HepG2 (cell line): ENCODE results near the gene SESN3. TPM values are rescaled to one million over a fixed set of nuclear protein-coding genes. Genes with fewer than 3 reads are reported as not detected.

Experiments
- ATAC-seq: fragments of 200-7000 bp; cut with Tn5 transposase; 3 replicates; pipeline ENCODE4 v1.9.1; 2020; ENCODE audit warnings: mild to moderate bottlenecking, moderate library complexity
- BruUV-seq: library from RNA; stranded (reverse); fragments of 400-500 nt; replicated peaks from 2 replicates; lab custom pipeline; 2021; lab: Mats Ljungman, UMichigan
- CTCF ChIA-PET: fragments of 300-600 bp; formaldehyde crosslinking; extraction: SDS; loops from one replicate; lab custom pipeline; 2021; ENCODE audit warnings: low total read pairs, inconsistent platforms, low intra/inter-chr PET ratio; lab: Yijun Ruan, JAX
- POLR2A ChIA-PET: fragments of 350-600 bp; sonication (Branson Sonifier 250); formaldehyde crosslinking; loops from one replicate; lab custom pipeline; 2020; ENCODE audit warnings: antibody characterized with exemption, inconsistent platforms; lab: Yijun Ruan, JAX
- DNase-seq: peaks from one replicate; pipeline ENCODE4 v3.0.0-alpha.2; 2015; ENCODE audit warnings: low spot score
- FAIRE-seq: peaks from 3 replicates; lab custom pipeline; 2011; peaks lifted over from hg19 to GRCh38; lab: Jason Lieb, UNC
- H2AFZ ChIP-seq: one replicate; pipeline ENCODE4 v1.6.1; 2011; ENCODE audit warnings: low read length, inconsistent platforms
- H3K27ac ChIP-seq: fragments of 300-600 bp; 3 replicates; pipeline ENCODE4 v1.8.0; 2011; ENCODE audit warnings: mixed run types, mild to moderate bottlenecking, mixed read lengths, low read length, inconsistent platforms; ENCODE audit not compliant: insufficient read depth; ENCODE audit errors: extremely low read length
- H3K27me3 ChIP-seq, 2 experiments: fragments of 200-600 bp in 1 of 2; 2 replicates in 1 of 2; 3 replicates in 1 of 2; pipeline versions ENCODE4 v1.6.0 to v1.8.0; 2011; ENCODE audit warnings: low read length in 2 of 2, mild to moderate bottlenecking in 2 of 2, moderate library complexity in 2 of 2, inconsistent platforms in 1 of 2; ENCODE audit not compliant: insufficient read depth in 2 of 2, control insufficient read depth in 1 of 2
- H3K36me3 ChIP-seq, 2 experiments: fragments of 200-600 bp in 1 of 2; replicated peaks in 1 of 2; 2 replicates in 1 of 2; 3 replicates in 1 of 2; pipeline versions ENCODE4 v1.5.1 to v1.8.0; 2011; ENCODE audit warnings: low read length in 2 of 2, inconsistent platforms in 1 of 2; ENCODE audit not compliant: insufficient read depth in 2 of 2, control insufficient read depth in 1 of 2
- H3K4me1 ChIP-seq: 2 replicates; pipeline ENCODE4 v1.5.1; 2012; ENCODE audit warnings: low read length, inconsistent platforms; ENCODE audit not compliant: insufficient read depth
- H3K4me2 ChIP-seq: 2 replicates; pipeline ENCODE4 v1.6.0; 2011; ENCODE audit warnings: low read depth, low read length, inconsistent platforms
- H3K4me3 ChIP-seq, 3 experiments: fragments of 200-600 bp in 1 of 3; sonication (generic), shearing (Covaris generic) in 1 of 3; replicated peaks in 1 of 3; 2 replicates each; pipeline ENCODE4 v1.5.1; 2011 to 2016; ENCODE audit warnings: low read length in 3 of 3, inconsistent platforms in 2 of 3, low read depth in 2 of 3, mild to moderate bottlenecking in 2 of 3, control low read depth in 1 of 3, mixed read lengths in 1 of 3; ENCODE audit not compliant: insufficient read depth in 1 of 3
- H3K79me2 ChIP-seq: one replicate; pipeline ENCODE4 v1.6.1; 2011; ENCODE audit warnings: low read length, inconsistent platforms; ENCODE audit not compliant: insufficient read depth
- H3K9ac ChIP-seq: 2 replicates; pipeline ENCODE4 v1.6.0; 2011; ENCODE audit warnings: mild to moderate bottlenecking, low read depth, low read length, inconsistent platforms; ENCODE audit not compliant: insufficient read depth
- H3K9me3 ChIP-seq: 2 replicates; pipeline ENCODE4 v1.5.1; 2012; ENCODE audit warnings: mild to moderate bottlenecking, low read length
- H4K20me1 ChIP-seq: 2 replicates; pipeline ENCODE4 v1.6.0; 2011; ENCODE audit warnings: inconsistent platforms, mild to moderate bottlenecking, low read length, moderate library complexity; ENCODE audit not compliant: insufficient read depth
- ERF ChIP-seq: IDR thresholded peaks from 2 replicates; pipeline ENCODE4 v1.6.1; 2018; ENCODE audit warnings: missing biosample characterization, missing genetic modification reagents
- GLI4 ChIP-seq: sonication (generic); formaldehyde crosslinking; IDR thresholded peaks from 2 replicates; pipeline ENCODE4 v1.5.1; 2020; ENCODE audit warnings: missing genetic modification reagents, mild to moderate bottlenecking, moderate library complexity, borderline replicate concordance
- GMEB1 ChIP-seq: sonication (generic); formaldehyde crosslinking; IDR thresholded peaks from 2 replicates; pipeline ENCODE4 v1.5.1; 2020; ENCODE audit warnings: missing genetic modification reagents, mild to moderate bottlenecking, borderline replicate concordance
- HHEX ChIP-seq: IDR thresholded peaks from 2 replicates; pipeline ENCODE4 v1.6.1; 2016; ENCODE audit warnings: control low read depth
- HOXA9 ChIP-seq: sonication (generic); formaldehyde crosslinking; IDR thresholded peaks from 2 replicates; pipeline ENCODE4 v1.8.1; 2022; ENCODE audit warnings: missing genetic modification reagents, mild to moderate bottlenecking, moderate library complexity, borderline replicate concordance
- MAFF ChIP-seq: IDR thresholded peaks from 2 replicates; pipeline ENCODE4 v1.6.1; 2011; ENCODE audit warnings: low read depth, low read length, improper control_type of control experiment
- NFATC3 ChIP-seq: sonication (generic); formaldehyde crosslinking; IDR thresholded peaks from 2 replicates; pipeline ENCODE4 v1.5.1; 2020; ENCODE audit warnings: mild to moderate bottlenecking, missing genetic modification reagents
- NFYB ChIP-seq: sonication (generic); formaldehyde crosslinking; IDR thresholded peaks from 2 replicates; pipeline ENCODE4 v1.4.0; 2020; ENCODE audit warnings: missing genetic modification reagents
- RAD51 ChIP-seq: fragments of 450-650 bp; IDR thresholded peaks from 2 replicates; pipeline ENCODE4 v1.6.1; 2016; ENCODE audit warnings: borderline replicate concordance
- RXRA ChIP-seq: sonication (generic); formaldehyde crosslinking; IDR thresholded peaks from 2 replicates; pipeline ENCODE4 v1.5.1; 2020; ENCODE audit warnings: missing genetic modification reagents
- RXRB ChIP-seq: IDR thresholded peaks from 2 replicates; pipeline ENCODE4 v1.6.1; 2016; ENCODE audit warnings: borderline replicate concordance, missing genetic modification reagents, missing compliant biosample characterization
- SIN3B ChIP-seq: fragments of 150-350 bp; IDR thresholded peaks from 2 replicates; pipeline ENCODE4 v1.6.1; 2014; ENCODE audit warnings: low read length
- SOX6 ChIP-seq, 2 experiments: fragments of 450-650 bp in 1 of 2; sonication (generic) in 1 of 2; formaldehyde crosslinking in 1 of 2; IDR thresholded peaks; 2 replicates each; pipeline versions ENCODE4 v1.4.0 to v1.6.1; 2017 to 2020; ENCODE audit warnings: antibody characterized with exemption in 1 of 2, mild to moderate bottlenecking in 1 of 2, missing genetic modification reagents in 1 of 2
- ZNF160 ChIP-seq: sonication (generic); formaldehyde crosslinking; IDR thresholded peaks from 2 replicates; pipeline ENCODE4 v1.8.0; 2022; ENCODE audit warnings: mild to moderate bottlenecking, inconsistent platforms, missing genetic modification reagents
- ZNF33A ChIP-seq: sonication (generic); formaldehyde crosslinking; IDR thresholded peaks from 2 replicates; pipeline ENCODE4 v1.5.1; 2020; ENCODE audit warnings: missing genetic modification reagents, mild to moderate bottlenecking, moderate library complexity, borderline replicate concordance
- ZNF749 ChIP-seq: sonication (generic); formaldehyde crosslinking; IDR thresholded peaks from 2 replicates; pipeline ENCODE4 v1.8.0; 2022; ENCODE audit warnings: mild to moderate bottlenecking, missing genetic modification reagents, moderate library complexity, borderline replicate concordance
- ZNF768 ChIP-seq: sonication (generic); formaldehyde crosslinking; IDR thresholded peaks from 2 replicates; pipeline ENCODE4 v1.4.0; 2020; ENCODE audit warnings: missing genetic modification reagents
- WGBS: methylation state at CpG from one replicate; pipeline ENCODE4 v1.1.6; 2017; ENCODE audit warnings: low lambda C conversion rate; 5-methylcytosine and 5-hydroxymethylcytosine counted together
- in situ Hi-C: cut with HindIII; loops from 2 replicates; pipeline ENCODE4 v1.10.0; 2017; ENCODE audit warnings: low pct_unique_long_range_greater_than_20kb; ENCODE audit not compliant: extremely low pct_ligation_motif_present
- intact Hi-C: fragments of 100-400 bp; cut with micrococcal nuclease; formaldehyde crosslinking; loops from one replicate; pipeline ENCODE4 v1.10.0; 2022; ENCODE audit not compliant: unreplicated experiment
- polyA plus RNA-seq, 8 experiments: library from polyadenylated mRNA; depleted of rRNA in 3 of 8; stranded (reverse) in 7 of 8; unstranded in 1 of 8; fragments of >200 nt; fragmentation: Illumina TruSeq in 4 of 8; extraction: Trizol in 4 of 8; gene quantifications; 2 replicates each; pipeline versions ENCODE4 v1.2.1 to v1.2.3, GENCODE V29; 2011 to 2016; ENCODE audit warnings: low read depth in 4 of 8, missing spikeins in 1 of 8, mixed read lengths in 1 of 8; ENCODE audit not compliant: insufficient read depth in 1 of 8
- total RNA-seq, 5 experiments: library from RNA; depleted of rRNA; stranded (reverse); fragments of >200 nt; fragmentation: Illumina TruSeq; extraction: Trizol; gene quantifications; 2 replicates each; pipeline ENCODE4 v1.2.3, GENCODE V29; 2016; ENCODE audit warnings: low read depth in 1 of 5

The SESN3 gene
- total and polyA plus RNA-seq, 2 of the 13 experiments (the other 11 are each of a cell fraction or from before 2014, with no cell fraction given) = 0.53 to 0.86 TPM

DNA sequence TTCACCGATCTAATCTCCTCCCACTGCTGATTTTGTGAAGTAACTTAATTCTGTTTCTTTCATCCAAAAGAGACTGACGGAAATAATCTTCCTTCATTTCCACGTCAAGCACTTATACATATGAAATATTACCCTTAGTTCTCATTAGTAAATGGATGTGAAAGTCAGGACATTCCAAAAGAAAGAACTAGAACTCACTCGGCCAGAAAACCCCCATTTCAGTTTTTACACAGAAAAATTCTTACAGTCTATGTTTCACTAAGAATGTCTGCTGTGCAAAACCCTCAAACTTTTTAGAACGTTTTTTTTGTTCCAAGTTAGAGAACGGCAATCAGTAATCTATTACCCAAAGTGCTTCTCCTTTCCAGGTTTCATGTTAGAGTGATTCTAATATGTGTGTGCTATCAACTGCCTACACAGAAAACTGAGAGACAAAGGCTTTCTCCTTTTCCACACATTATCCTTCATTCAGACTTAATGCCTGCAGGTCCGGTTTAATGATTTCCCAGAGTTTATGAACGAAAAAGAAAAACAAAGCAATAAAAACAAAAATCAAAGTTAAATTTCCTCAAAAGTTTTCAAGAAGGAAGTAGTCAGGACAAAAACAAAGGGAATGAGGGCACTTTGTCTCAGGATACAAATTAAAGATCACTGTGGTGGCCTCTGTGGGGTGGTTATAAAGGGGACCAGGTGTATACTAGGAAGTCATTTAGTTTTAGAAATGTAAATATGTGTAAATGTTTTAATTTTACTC, 11.3 kb upstream of the SESN3 start:
- 32% methylated on average over 8 of the region's 8 CpGs for WGBS
- Histone ChIP-seq H3K4me3 (no peak overlapping the region), H4K20me1 (no peaks in the 10 kb centered on the region), H2AFZ (no peak overlapping the region), H3K36me3 (no peaks in the 10 kb centered on the region), H3K9me3 (no peaks in the 10 kb centered on the region), H3K9ac (no peak overlapping the region), H3K79me2 (no peaks in the 10 kb centered on the region), H3K27ac (no peak overlapping the region), H3K27me3 (no peaks in the 10 kb centered on the region), H3K4me2 (no peak overlapping the region), H3K4me1 (no peaks in the 10 kb centered on the region)
- DNase-seq (no peak), FAIRE-seq (no peak), ATAC-seq (no peak)
- BruUV-seq = no TSS peak
- CTCF ChIA-PET = no interaction called here
- TF ChIP-seq ZNF749 (CRISPR knock-in tag) (no peak), ZNF33A (no peak), GMEB1 (no peak), HOXA9 (CRISPR knock-in tag) (no peak), RAD51 (no peak), RXRA (no peak), NFYB (CRISPR knock-in tag) (no peak), ERF (CRISPR knock-in tag) (no peak), SOX6 (IDR thresholded peaks at IDR 0.05) (no peak), SOX6 (CRISPR knock-in tag; IDR thresholded peaks at IDR 0.05) (no peak), ZNF160 (no peak), GLI4 (no peak), ZNF768 (CRISPR knock-in tag) (no peak), NFATC3 (CRISPR knock-in tag) (no peak), SIN3B (no peak), MAFF (no peak), RXRB (no peak), HHEX (CRISPR knock-in tag) (no peak)
- POLR2A ChIA-PET = no interaction called here
- intact Hi-C loops (no loop called here), in situ Hi-C loops (loop anchor here (25.0 kb wide), 1 partner anchor 155 kb away; the partner anchor contains the start of gene ENDOD1)
